HepG2 (cell line): ENCODE measurements around the gene CDK9.

Source experiments
- CTCF ChIP-seq: sonication (generic); formaldehyde crosslinking; IDR thresholded peaks from 2 replicates; pipeline ENCODE4 v1.5.0; 2020; ENCODE audit warnings: mild to moderate bottlenecking, missing genetic modification reagents, moderate library complexity
- DMAP1 ChIP-seq: IDR thresholded peaks from 2 replicates; pipeline ENCODE4 v1.6.1; 2016
- EZH2 ChIP-seq: conservative IDR thresholded peaks from 2 replicates; pipeline ENCODE4 v1.6.1; 2012; ENCODE audit warnings: mild to moderate bottlenecking, low read depth, low read length, moderate library complexity
- FOXA1 ChIP-seq, 2 experiments: fragments of 450-650 bp in 1 of 2; sonication (generic) in 1 of 2; formaldehyde crosslinking in 1 of 2; IDR thresholded peaks; 2 replicates each; pipeline versions ENCODE4 v1.4.0 to v1.6.1; 2016 to 2020; ENCODE audit warnings: missing genetic modification reagents in 1 of 2
- GABPA ChIP-seq, 2 experiments: IDR thresholded peaks; 2 replicates each; pipeline ENCODE4 v1.6.1; 2011 to 2016; ENCODE audit warnings: low read depth in 2 of 2, low read length in 1 of 2, missing biosample characterization in 1 of 2, missing genetic modification characterization in 1 of 2
- LBX2 ChIP-seq: sonication (generic); formaldehyde crosslinking; IDR thresholded peaks from 2 replicates; pipeline ENCODE4 v1.5.0; 2020; ENCODE audit warnings: missing genetic modification reagents, mild to moderate bottlenecking, borderline replicate concordance
- MZF1 ChIP-seq: sonication (generic); formaldehyde crosslinking; IDR thresholded peaks from 2 replicates; pipeline ENCODE4 v1.8.1; 2023; ENCODE audit warnings: mild to moderate bottlenecking, missing genetic modification reagents, borderline replicate concordance
- POGK ChIP-seq: sonication (generic); formaldehyde crosslinking; conservative IDR thresholded peaks from 2 replicates; pipeline ENCODE4 v1.8.0; 2022; ENCODE audit warnings: mild to moderate bottlenecking, moderate library complexity, missing genetic modification reagents
- POLR2G ChIP-seq: fragments of 200-400 bp; formaldehyde crosslinking; IDR thresholded peaks from 2 replicates; pipeline ENCODE4 v1.6.1; 2018; ENCODE audit warnings: mild to moderate bottlenecking, low read depth, low read length, moderate library complexity
- SIN3A ChIP-seq: IDR thresholded peaks from 2 replicates; pipeline ENCODE4 v1.6.1; 2011; ENCODE audit warnings: low read depth, mild to moderate bottlenecking, control low read depth, low read length, borderline replicate concordance
- ZNF207 ChIP-seq: fragments of 450-650 bp; IDR thresholded peaks from 2 replicates; pipeline ENCODE4 v1.6.1; 2016; ENCODE audit warnings: antibody characterized with exemption, borderline replicate concordance

GRCh38 chr9:127773272-127773671 lies 12.6 kb upstream of the CDK9 start:
- TF ChIP-seq CTCF (CRISPR knock-in tag) (no peak), SIN3A (no peak), POGK (CRISPR knock-in tag) (no peak), GABPA (IDR thresholded peaks at IDR 0.05; ENCODE audit: low read depth, low read length) (no peak), GABPA (CRISPR knock-in tag; IDR thresholded peaks at IDR 0.05; ENCODE audit: low read depth) (no peak), POLR2G (no peak), LBX2 (CRISPR knock-in tag) (no peak), DMAP1 (CRISPR knock-in tag) (no peak), ZNF207 (no peak), EZH2 (no peak), MZF1 (CRISPR knock-in tag) (no peak), FOXA1 (IDR thresholded peaks at IDR 0.05) (no peak), FOXA1 (CRISPR knock-in tag; IDR thresholded peaks at IDR 0.05) (no peak)
